ENCODE measurements around the gene CYP2A13. TPM values are rescaled to one million over a fixed set of nuclear protein-coding genes. Genes with fewer than 3 reads are reported as not detected.
"Not testable (repeated sequence)": the region's sequence is repeated elsewhere in the genome, so short reads cannot be mapped to it uniquely, and the experiment has no call there.

The CYP2A13 gene
- polyA plus RNA-seq, 1 experiment = not detected

GRCh38 chr19:41123716-41124294, 35.6 kb downstream of the CYP2A13 start:
- CTCF ChIA-PET = interaction anchor here (1.1 kb wide), 1 partner anchor 21 kb away, joined by 4 read pairs; no protein-coding TSS in a partner anchor
- no peaks in the 10 kb centered on the region for H3K36me3 ChIP-seq (ENCODE audit: control insufficient read depth, insufficient read depth, low read length)
- POLR2A ChIA-PET = no interaction called here
- no peak for TF ChIP-seq CTCF (IDR thresholded peaks at IDR 0.05; ENCODE audit: insufficient read depth, low read depth, low read length)
- no peaks in the 10 kb centered on the region for H3K27me3 ChIP-seq (ENCODE audit: control insufficient read depth, insufficient read depth, low read length)
- H3K4me3 ChIP-seq (ENCODE audit: low read depth, low read length) = no peak overlapping the region
- DNase-seq (ENCODE audit: low read depth) = no peak

GRCh38 chr19:41126765-41127203, 38.5 kb downstream of the CYP2A13 start:
- H3K27me3 ChIP-seq (ENCODE audit: control insufficient read depth, insufficient read depth, low read length); POLR2A ChIA-PET; H3K4me3 ChIP-seq (ENCODE audit: low read depth, low read length); H3K36me3 ChIP-seq (ENCODE audit: control insufficient read depth, insufficient read depth, low read length); DNase-seq (ENCODE audit: low read depth): not testable (repeated sequence)
- CTCF ChIA-PET = interaction anchor here (0.9 to 2.8 kb wide), 12 partner anchors 9 to 313 kb away, joined by 3 to 14 read pairs (median 4); partner anchors contain the start of gene CYP2F1
- peak; percentile 65 for TF ChIP-seq CTCF (IDR thresholded peaks at IDR 0.05; ENCODE audit: insufficient read depth, low read depth, low read length)

DNA sequence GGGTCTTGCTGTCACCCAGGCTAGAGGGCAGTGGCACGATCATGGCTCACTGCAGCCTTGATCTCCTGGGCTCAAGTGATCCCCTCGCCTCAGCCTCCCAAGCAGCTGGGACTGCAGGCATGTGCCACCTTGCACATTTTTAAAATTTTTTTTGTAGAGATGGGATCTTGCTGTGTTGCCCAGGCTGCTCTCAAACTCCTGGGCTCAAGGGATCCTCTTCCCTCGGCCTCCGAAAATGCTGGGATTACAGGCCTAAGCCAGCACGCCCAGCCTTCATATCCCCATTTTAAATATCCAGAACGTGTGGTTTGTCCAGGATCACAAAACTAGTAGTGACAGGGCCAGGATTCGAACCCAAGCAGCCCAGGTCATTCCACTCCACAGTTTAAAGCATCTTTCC, 39.1 kb downstream of the CYP2A13 start:
- H3K4me3 ChIP-seq (ENCODE audit: low read depth, low read length); POLR2A ChIA-PET; DNase-seq (ENCODE audit: low read depth); H3K36me3 ChIP-seq (ENCODE audit: control insufficient read depth, insufficient read depth, low read length); H3K27me3 ChIP-seq (ENCODE audit: control insufficient read depth, insufficient read depth, low read length): not testable (repeated sequence)
- CTCF ChIA-PET = interaction anchor here (1.0 to 2.8 kb wide), 11 partner anchors 9 to 313 kb away, joined by 3 to 14 read pairs (median 4); partner anchors contain the start of gene CYP2F1

DNA sequence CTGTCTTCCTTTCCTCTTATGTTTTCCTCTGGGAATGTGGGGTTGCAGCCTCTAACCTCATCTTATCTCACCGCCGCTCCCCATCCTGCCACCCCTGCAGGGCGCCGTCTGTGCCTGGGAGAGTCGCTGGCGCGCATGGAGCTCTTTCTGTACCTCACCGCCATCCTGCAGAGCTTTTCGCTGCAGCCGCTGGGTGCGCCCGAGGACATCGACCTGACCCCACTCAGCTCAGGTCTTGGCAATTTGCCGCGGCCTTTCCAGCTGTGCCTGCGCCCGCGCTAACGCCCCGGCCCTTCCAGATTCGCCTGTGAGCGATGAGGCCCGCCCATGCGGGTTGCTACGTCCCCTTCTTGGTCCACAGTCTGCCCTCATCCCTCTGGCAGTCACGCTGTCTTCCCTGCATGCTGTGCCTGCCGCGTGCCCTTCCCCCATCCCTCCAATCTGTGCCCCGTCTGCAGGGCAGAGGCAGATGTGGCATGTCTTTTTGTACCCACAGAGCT, 39.6 kb downstream of the CYP2A13 start:
- CTCF ChIA-PET = interaction anchor here (1.7 to 2.8 kb wide), 4 partner anchors 9 to 14 kb away, joined by 4 to 14 read pairs (median 6); partner anchors contain the start of gene CYP2F1

DNA sequence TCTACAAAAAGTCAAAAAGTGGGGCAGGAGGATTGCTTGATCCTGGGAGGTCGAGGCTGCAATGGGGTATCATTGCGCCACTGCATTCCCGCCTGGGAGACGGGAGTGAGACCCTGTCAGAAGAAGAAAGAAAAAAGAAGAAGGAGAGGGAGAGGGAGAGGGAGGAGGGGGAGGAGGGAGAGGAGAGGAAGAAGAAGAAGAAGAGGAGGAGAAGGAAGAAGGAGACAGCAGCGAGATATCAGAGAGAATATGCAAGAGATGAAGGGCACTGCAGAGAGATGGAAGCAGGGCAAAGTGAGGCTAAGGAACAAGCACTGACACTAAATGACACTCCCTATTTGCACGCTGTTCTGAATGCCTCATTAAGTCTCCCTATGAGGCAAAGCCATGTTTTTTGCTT, 40.4 kb downstream of the CYP2A13 start:
- no peak overlapping the region for H3K4me3 ChIP-seq (ENCODE audit: low read depth, low read length)
- 0 out of 2 replicates have a peak, but pooled peaks cover 4% of the 10 kb centered on the region for H3K27me3 ChIP-seq (ENCODE audit: control insufficient read depth, insufficient read depth, low read length)
- CTCF ChIA-PET = interaction anchor here (1.2 kb wide), 1 partner anchor 179 kb away, joined by 3 read pairs; no protein-coding TSS in a partner anchor
- no peak for TF ChIP-seq CTCF (IDR thresholded peaks at IDR 0.05; ENCODE audit: insufficient read depth, low read depth, low read length)
- H3K36me3 ChIP-seq (ENCODE audit: control insufficient read depth, insufficient read depth, low read length) = no peaks in the 10 kb centered on the region
- no peak for DNase-seq (ENCODE audit: low read depth)
- POLR2A ChIA-PET = no interaction called here

More for the DNA sequence above, 39.6 kb downstream of the CYP2A13 start:
- H3K4me3 ChIP-seq (ENCODE audit: low read depth, low read length); POLR2A ChIA-PET; H3K27me3 ChIP-seq (ENCODE audit: control insufficient read depth, insufficient read depth, low read length); H3K36me3 ChIP-seq (ENCODE audit: control insufficient read depth, insufficient read depth, low read length); DNase-seq (ENCODE audit: low read depth): not testable (repeated sequence)
- TF ChIP-seq CTCF (IDR thresholded peaks at IDR 0.05; ENCODE audit: insufficient read depth, low read depth, low read length) = peak; percentile 38; the same call in 1 of the 2 replicates

Data from BJ (cell line).